ENCODE data around the gene NLRP1.
A peak's percentile ranks its signal among the peaks of the same experiment; 100 is the strongest.

The NLRP1 gene

DNA sequence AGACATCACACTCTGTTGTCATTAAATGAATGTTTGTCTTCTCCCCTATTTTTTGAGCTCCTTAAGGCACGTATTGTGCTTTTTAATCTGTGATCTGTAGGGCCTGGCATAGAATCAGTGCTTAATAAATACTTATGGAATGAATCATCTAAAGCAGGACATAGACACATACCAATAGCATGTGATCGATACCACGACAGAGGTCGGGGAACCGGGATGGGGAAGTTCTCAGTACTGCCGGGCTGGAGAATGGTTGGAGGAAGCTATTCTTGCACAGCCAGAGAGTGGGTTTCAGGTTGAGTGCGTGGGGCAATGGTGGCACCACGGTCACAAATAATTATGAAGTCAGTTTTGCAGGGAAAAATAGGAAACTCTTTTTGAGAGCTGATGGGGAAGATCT is 26.8 kb downstream of the NLRP1 start:
- no peak for DNase-seq (ENCODE audit: low spot score)

GRCh38 chr17:5555254-5555653 is 29.1 kb downstream of the NLRP1 start:
- no peak for DNase-seq (ENCODE audit: low spot score)

DNA sequence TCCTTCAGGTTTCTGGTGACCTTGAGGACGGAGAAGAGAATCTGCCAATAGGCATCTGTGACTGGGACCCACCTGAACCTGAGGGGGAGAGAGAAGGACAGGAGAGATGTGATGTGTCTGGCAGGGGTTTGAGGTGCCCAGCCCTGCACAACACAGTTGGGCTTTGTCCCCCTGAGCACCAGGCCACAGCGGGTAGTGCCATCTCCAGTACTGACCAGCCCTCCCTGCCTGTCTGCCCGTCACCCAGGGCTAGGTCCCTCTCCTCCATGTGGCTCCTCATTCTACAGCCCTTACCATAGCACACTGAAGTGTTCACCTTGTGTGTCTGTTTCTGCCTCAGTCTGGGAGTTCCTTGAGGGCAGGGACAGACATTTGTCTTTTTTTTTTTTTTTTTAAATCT is 30.8 kb downstream of the NLRP1 start:
- DNase-seq (ENCODE audit: low spot score): no peak

DNA sequence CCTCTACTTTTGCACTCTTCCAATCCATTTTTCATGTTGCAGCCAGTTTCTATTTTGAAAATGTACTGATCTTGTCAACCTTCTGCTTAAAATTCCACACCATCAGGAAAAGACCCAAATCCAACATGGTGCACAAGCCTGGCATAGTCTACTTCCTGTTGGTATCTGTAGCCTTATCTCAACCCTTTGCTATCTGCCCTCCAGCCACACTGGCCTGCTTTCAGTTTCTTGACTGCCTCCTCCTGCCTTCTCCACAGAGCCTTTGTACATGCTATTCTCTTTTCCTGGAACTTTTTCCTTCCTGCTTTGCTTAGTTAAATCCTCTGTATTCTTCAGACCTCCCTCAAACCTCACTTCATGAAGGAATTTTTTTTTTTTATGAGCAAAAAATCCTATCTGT is 31.5 kb downstream of the NLRP1 start:
- no peak for DNase-seq (ENCODE audit: low spot score)

GRCh38 chr17:5545051-5545987 is 39.0 kb downstream of the NLRP1 start:
- DNase-seq (ENCODE audit: low spot score): no peak

DNA sequence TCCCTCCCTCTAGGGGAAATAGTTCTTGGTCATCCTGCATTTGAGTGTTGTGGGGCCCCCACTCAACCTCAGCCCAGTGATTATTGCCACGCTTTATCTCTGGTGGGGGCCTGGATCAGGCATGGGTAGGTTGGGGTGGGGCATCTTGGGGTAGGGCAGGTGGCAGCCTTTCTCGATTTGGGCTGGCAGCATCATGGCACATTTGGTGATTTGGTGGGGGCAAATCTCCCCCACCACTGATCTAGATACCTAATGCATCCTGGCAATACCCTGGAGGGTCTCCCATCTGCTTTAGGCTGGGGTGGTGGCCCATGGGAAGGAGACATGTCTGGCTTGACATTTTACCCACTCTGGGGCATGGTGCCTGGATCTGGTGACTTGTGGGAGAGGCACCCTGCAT is 40.2 kb downstream of the NLRP1 start:
- DNase-seq (ENCODE audit: low spot score): no peak

GRCh38 chr17:5541610-5542202 is 42.6 kb downstream of the NLRP1 start:
- no peak for DNase-seq (ENCODE audit: low spot score)

- DNase-seq (ENCODE audit: low spot score): no peak
These were observed 44.0 kb downstream of the NLRP1 start for GRCh38 chr17:5540321-5540720.

DNA sequence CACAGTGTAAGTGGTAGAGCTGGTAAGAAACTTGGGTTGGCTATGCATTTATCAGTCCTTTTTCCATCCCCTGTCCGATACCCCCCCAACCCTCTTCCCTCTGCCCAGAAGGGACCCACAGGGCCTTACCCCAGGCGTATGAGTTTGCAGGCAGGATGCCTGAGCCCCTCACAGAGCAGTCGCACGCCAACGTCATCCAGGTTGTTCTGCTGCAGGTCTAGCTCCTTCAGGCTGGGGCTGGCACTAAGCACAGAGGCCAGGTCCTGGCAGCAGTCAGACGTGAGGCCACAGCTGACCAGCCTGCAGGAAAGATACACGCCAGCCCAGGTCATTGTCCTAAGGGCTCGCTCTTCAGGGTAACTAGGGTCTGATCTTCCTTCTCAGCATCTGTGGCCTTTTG is 45.0 kb downstream of the NLRP1 start:
- DNase-seq (ENCODE audit: low spot score): no peak

GRCh38 chr17:5536866-5537650 is 47.3 kb downstream of the NLRP1 start:
- DNase-seq (ENCODE audit: low spot score): no peak

GRCh38 chr17:5535436-5535835 is 48.9 kb downstream of the NLRP1 start:
- no peak for DNase-seq (ENCODE audit: low spot score)

GRCh38 chr17:5533486-5534315 is 50.6 kb downstream of the NLRP1 start:
- no peak for DNase-seq (ENCODE audit: low spot score)

GRCh38 chr17:5532581-5532980 is 51.7 kb downstream of the NLRP1 start:
- DNase-seq (ENCODE audit: low spot score): no peak

DNA sequence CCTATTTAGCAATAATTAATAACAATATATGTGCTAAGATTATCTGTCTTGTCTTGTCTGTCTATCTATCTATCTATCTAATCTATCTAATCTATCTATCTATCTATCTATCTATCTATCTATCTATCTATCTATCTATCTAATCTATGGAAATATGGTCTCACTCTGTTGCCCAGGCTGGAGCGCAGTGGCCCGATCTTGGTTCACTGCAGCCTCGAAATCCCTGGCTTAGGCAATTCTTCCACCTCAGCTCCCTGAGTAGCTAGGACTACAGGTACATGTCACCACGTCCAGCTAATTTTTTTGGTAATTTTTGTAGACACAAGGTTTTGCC is 53.3 kb downstream of the NLRP1 start:
- no peak for DNase-seq (ENCODE audit: low spot score)

DNA sequence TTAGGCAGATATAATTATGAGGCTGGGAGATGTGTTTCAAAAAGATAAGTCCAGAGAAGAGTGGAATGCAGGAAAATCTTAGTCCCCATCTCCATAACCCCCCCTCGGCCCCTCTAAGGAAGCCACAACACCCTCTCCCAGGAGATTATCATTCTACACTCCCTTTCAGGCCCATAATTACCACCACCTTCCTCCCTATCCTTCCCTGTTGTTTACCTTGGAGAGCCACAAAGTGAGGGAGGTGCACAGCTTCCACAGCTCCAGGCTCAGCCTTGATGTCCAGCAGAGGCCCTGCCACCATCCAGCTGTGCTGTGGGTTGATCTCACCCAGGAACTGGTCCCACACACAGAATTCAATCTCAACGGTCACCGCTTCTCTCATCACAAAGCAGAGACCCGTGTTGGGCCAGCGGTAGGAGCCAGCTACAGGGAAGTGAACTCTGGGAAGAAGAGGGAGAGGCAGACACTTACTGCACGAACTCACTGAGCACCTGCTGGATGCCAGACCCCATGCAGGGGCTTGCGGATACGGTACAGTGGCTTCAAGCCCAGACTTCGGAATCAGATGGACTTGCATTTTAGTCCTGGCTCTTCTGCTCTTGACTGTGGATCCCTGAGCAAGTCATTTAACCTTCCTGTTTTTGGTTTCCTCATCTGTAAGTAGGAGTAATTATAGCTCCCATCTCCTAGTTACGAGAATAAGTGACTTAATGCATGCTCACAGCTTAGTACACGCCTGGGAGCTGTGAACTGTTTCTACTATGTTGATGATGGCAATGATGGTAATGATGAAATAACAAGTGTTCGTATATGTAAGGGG is 53.8 kb downstream of the NLRP1 start:
- no peak for DNase-seq (ENCODE audit: low spot score)

DNA sequence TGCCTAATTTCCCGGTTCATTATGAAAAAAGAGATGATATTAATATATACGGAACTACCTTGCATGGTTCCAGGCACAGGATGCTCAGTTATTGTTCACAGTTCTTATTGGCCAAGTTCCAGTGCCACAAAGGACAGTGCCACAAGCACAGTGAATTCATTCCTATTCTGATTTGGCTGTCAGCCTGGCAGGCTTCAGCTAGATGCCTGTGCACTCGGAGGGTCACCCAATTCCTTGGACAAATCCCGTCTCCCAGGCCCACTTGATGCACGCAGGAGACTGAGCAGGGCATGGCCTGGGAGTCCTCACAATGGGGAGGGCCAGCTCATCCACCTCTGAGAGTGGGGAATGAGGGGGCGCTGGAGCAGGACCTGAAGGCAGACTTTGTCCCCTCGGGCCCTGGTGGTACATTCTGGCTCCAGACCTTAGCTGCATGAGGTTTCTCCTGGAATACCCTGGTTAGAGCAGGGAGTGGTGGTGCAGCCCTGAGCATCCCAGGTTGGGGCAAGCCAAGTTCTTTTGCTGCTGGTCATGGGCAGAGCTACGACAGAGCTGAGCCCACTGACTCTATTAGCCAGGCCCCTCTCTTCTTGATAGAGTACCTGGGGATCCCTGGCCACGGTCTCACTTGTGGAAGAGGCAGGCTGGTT is 56.6 kb downstream of the NLRP1 start:
- DNase-seq (ENCODE audit: low spot score): no peak

DNA sequence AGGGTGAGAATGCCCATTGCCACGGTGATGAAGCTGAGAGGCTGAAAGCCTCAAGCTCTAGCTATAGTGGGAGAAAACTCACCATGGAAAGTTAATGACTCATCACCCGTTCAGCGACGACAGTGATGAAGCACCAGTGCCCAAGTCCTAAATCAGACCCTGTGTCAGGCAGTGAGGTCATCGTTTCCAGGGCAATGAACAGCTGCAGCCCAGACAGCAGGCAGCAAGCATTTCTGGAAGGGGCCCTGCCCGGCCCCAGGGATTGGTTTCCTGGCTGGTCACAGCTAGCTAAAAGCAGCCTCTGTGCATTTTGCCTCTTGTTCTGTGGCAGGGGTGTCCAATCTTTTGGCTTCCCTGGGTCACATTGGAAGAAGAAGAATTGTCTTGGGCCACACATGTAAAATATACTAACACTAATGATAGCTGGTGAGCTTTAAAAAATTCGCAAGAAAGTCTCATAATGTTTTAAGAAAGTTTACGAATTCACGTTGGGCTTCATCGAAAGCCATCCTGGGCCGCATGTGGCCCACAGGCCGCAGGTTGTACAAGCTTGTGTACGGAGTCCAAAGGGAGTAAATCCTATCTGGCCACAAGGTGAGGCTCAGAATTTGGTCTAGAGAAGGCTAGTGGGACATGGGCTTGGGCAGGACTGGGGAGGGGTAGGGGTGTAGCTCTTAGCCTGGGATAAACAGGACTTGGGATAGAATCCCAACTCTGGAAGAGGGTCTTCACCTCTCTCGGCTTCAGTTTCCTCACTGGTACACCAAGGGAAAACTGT is 57.3 kb downstream of the NLRP1 start:
- DNase-seq (ENCODE audit: low spot score): peak; percentile 77

DNA sequence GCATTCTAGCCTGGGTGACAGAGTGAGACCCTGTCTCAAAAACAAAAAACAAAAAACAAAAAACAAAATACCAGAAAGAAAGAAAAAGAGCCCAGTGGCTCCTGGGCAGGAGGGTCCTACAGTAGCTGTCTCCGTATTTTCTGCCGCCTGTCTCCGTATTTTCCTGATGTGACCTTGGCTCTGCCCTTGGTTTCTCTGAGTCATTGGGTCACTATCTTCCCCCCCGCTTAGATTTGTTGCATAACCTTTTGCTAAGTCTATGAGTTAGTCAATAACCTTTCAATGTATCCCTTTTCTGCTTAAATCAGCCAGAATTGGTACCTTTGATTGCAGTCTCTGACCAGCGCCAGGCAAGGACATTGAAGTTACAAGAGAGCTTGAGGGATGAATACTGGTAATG is 61.1 kb downstream of the NLRP1 start:
- DNase-seq (ENCODE audit: low spot score): no peak

DNA sequence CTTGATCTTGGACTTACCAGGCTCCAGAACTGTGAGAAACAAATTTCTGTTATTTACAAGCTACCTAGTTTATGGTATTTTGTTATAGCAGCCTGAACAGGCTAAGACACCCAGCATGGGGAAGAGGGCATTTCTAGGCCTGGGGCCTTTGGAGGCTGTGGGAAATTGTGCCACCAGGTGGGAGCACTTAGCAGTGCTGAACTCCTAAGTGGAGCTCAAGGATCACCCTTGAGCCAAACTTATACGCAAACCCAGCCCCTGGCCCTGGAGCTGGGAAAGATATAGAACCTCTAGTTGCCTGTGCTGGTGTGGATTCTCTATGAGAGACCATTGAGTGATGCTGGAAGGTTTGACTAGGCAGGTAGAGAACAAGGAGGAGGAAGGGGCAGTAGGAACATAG is 61.8 kb downstream of the NLRP1 start:
- DNase-seq (ENCODE audit: low spot score): no peak

Data from activated CD4-positive, alpha-beta T cell treated with anti-CD3 and anti-CD28 coated beads, Interleukin-2, Interleukin-4, amounts not matched to agents 100 ng/mL and 50 ng/mL, durations not matched to agents 16 hours and 8 hours (primary cell).